ENCODE measurements around the gene MOB2. TPM values are rescaled to one million over a fixed set of nuclear protein-coding genes. Genes with fewer than 3 reads are reported as not detected.

MOB2 gene
- total RNA-seq, 1 experiment from 2014 or later: 21.8 TPM

GRCh38 chr11:1516273-1517067 is 29.9 kb upstream of the MOB2 start:
- CTCF ChIA-PET: interaction anchor here (0.6 kb wide), 2 partner anchors 72 to 596 kb away, joined by 3 read pairs; no protein-coding TSS in a partner anchor
- DNase-seq: no peak
- Histone ChIP-seq H3K79me2 (ENCODE audit: low read depth) (no peaks in the 10 kb centered on the region), H3K4me2 (no peak overlapping the region), H3K9me3 (ENCODE audit: insufficient read depth, low read depth) (no peaks in the 10 kb centered on the region), H3K36me3 (ENCODE audit: low read depth) (no peaks in the 10 kb centered on the region), H4K20me1 (ENCODE audit: insufficient read depth) (peaks cover 51% of the 10 kb centered on the region), H3K27ac (no peak overlapping the region), H3F3A (ENCODE audit: insufficient read depth, low read depth) (peaks cover 10% of the 10 kb centered on the region; the same call in 1 of the 2 replicates), H2AFZ (no peak overlapping the region), H3K27me3 (ENCODE audit: insufficient read depth, low read depth) (no peaks in the 10 kb centered on the region), H3K4me1 (replicated peaks; ENCODE audit: insufficient read depth) (no peaks in the 10 kb centered on the region), H3K4me3 (no peak overlapping the region), H3K9me2 (ENCODE audit: insufficient read depth) (no peaks in the 10 kb centered on the region)
- BruUV-seq (replicated peaks): no TSS peak
- POLR2A ChIA-PET (ENCODE audit: unreplicated experiment): no interaction called here
- intact Hi-C loops (cut with micrococcal nuclease; ENCODE audit: unreplicated experiment): loop anchor here (5.0 kb wide), 2 partner anchors 314 to 404 kb away; no protein-coding TSS in a partner anchor
- no peak for TF ChIP-seq EZH2 (IDR thresholded peaks at IDR 0.05; ENCODE audit: low read depth)
- TF ChIP-seq CTCF (conservative IDR thresholded peaks at IDR 0.05): no peak

- Histone ChIP-seq H3K4me1 (replicated peaks; ENCODE audit: insufficient read depth) (no peaks in the 10 kb centered on the region), H2AFZ (no peak overlapping the region), H3K9me2 (ENCODE audit: insufficient read depth) (no peaks in the 10 kb centered on the region), H3K4me3 (no peak overlapping the region), H3F3A (ENCODE audit: insufficient read depth, low read depth) (peaks cover 10% of the 10 kb centered on the region; the same call in 1 of the 2 replicates), H3K27me3 (ENCODE audit: insufficient read depth, low read depth) (no peaks in the 10 kb centered on the region), H3K4me2 (no peak overlapping the region), H4K20me1 (ENCODE audit: insufficient read depth) (peaks cover 58% of the 10 kb centered on the region), H3K79me2 (ENCODE audit: low read depth) (no peaks in the 10 kb centered on the region), H3K36me3 (ENCODE audit: low read depth) (no peaks in the 10 kb centered on the region), H3K9me3 (ENCODE audit: insufficient read depth, low read depth) (no peaks in the 10 kb centered on the region), H3K27ac (no peak overlapping the region)
- POLR2A ChIA-PET (ENCODE audit: unreplicated experiment): no interaction called here
- CTCF ChIA-PET: interaction anchor here (0.6 kb wide), 2 partner anchors 71 to 597 kb away, joined by 3 read pairs; no protein-coding TSS in a partner anchor
- peak in 1 of 2 experiments; percentile 66 for DNase-seq
- intact Hi-C loops (cut with micrococcal nuclease; ENCODE audit: unreplicated experiment): loop anchor here (5.0 kb wide), 2 partner anchors 313 to 403 kb away; no protein-coding TSS in a partner anchor
- no TSS peak for BruUV-seq (replicated peaks)
- peak; percentile 76 for TF ChIP-seq CTCF (conservative IDR thresholded peaks at IDR 0.05)
- no peak for TF ChIP-seq EZH2 (IDR thresholded peaks at IDR 0.05; ENCODE audit: low read depth)
These were observed 28.8 kb upstream of the MOB2 start for GRCh38 chr11:1515082-1516060.

GRCh38 chr11:1514336-1515061 is 27.9 kb upstream of the MOB2 start:
- H3K4me1 ChIP-seq (replicated peaks; ENCODE audit: insufficient read depth): no peaks in the 10 kb centered on the region
- H3K4me2 ChIP-seq: no peak overlapping the region
- TF ChIP-seq EZH2 (IDR thresholded peaks at IDR 0.05; ENCODE audit: low read depth): no peak
- no peak for TF ChIP-seq CTCF (conservative IDR thresholded peaks at IDR 0.05)
- ChIA-PET CTCF (no interaction called here), POLR2A (ENCODE audit: unreplicated experiment) (no interaction called here)
- no peak overlapping the region for H3K27ac ChIP-seq
- no peaks in the 10 kb centered on the region for H3K79me2 ChIP-seq (ENCODE audit: low read depth)
- H2AFZ ChIP-seq: no peak overlapping the region
- peaks cover 10% of the 10 kb centered on the region; the same call in 1 of the 2 replicates for H3F3A ChIP-seq (ENCODE audit: insufficient read depth, low read depth)
- H3K27me3 ChIP-seq (ENCODE audit: insufficient read depth, low read depth): no peaks in the 10 kb centered on the region
- no TSS peak for BruUV-seq (replicated peaks)
- intact Hi-C loops (cut with micrococcal nuclease; ENCODE audit: unreplicated experiment): loop anchor here (5.0 kb wide), 2 partner anchors 312 to 402 kb away; no protein-coding TSS in a partner anchor
- H3K9me2 ChIP-seq (ENCODE audit: insufficient read depth): no peaks in the 10 kb centered on the region
- H4K20me1 ChIP-seq (ENCODE audit: insufficient read depth): peaks cover 55% of the 10 kb centered on the region
- no peaks in the 10 kb centered on the region for H3K9me3 ChIP-seq (ENCODE audit: insufficient read depth, low read depth)
- no peak for DNase-seq
- H3K4me3 ChIP-seq: no peak overlapping the region
- no peaks in the 10 kb centered on the region for H3K36me3 ChIP-seq (ENCODE audit: low read depth)

Data from PC-9 (cell line).